Activated T-cell treated with anti-CD3 and anti-CD28 coated beads, Interleukin-2, amount 50 U/mL, for 1 hour (primary cell): ENCODE results near the gene MAP6D1.
"Not testable (repeated sequence)": the region's sequence is repeated elsewhere in the genome, so short reads cannot be mapped to it uniquely, and the experiment has no call there.

Experiments used
- DNase-seq: peaks from one replicate; pipeline ENCODE4 v3.0.0-alpha.2; 2020

Gene MAP6D1

DNA sequence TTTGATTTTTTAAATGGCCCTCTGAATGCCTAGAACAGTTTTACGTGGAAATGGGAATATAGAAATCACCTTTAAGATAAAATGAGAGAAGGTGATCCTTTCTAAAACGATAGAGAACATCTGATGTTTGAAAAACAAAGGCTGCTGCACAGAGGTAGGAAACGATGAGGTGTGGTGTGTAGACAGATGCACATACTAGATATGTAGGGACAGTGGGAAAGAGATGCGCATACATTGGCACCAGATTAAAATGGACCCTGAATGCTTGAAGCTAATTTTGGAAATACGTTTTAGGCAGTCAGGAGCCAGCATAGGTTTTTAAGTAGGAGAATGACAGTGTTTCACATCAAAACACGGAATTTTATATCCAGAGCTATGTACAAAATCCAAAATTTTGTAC is 29.0 kb downstream of the MAP6D1 start:
- DNase-seq = no peak

DNA sequence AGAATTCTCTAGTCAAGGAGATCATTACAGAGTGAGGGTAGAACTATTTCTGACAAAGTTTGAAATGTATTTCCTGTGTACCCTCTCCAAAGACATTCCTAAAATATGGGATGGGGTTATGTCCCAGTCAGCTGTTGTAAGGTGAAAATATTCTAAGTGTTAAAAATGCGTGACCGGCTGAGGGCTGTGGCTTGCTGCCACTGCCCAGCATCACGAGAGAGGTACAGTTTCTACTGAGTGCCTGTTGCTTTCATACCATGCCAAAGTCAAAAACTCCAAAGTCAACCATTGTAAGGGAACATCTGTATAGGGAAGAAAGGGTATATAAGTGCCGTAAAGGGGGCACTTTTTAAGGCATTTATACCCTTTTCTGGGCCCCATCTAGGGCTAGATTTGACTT is 30.9 kb downstream of the MAP6D1 start:
- DNase-seq = no peak

DNA sequence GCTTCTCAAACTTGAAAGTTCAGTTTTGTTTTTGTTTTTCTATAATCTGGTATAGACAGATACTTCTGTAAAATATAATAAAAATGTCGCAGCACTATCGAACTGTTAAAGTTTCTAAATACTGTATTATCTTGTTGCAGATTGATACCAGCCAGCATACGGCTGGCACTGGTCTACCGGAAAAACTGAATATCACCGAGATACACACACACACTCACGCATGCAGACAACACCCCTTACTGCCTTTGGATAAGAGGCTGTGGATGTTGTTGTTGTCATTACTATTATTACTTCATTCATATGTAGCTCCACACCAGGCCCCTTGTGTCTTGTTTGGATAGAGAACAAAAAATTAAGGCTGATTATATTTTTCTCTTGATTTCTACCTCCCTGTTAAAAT is 32.4 kb downstream of the MAP6D1 start:
- no peak for DNase-seq

DNA sequence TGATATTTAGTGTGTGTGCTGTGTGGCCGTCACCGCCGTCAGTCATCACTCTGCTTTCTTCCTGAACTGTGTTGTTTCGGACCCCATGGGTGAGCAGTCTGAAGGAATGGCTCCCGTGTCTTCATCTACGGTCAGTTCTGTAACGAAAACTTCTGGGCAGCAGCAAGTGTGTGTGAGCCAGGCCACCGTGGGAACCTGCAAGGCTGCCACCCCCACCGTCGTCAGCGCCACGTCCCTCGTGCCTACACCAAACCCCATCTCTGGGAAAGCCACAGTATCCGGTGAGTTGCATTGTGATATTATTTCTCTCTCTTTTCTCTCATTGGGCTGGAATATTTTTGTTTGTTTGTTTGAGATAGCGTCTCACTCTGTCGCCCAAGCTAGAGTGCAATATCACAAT is 34.7 kb downstream of the MAP6D1 start:
- no peak for DNase-seq

DNA sequence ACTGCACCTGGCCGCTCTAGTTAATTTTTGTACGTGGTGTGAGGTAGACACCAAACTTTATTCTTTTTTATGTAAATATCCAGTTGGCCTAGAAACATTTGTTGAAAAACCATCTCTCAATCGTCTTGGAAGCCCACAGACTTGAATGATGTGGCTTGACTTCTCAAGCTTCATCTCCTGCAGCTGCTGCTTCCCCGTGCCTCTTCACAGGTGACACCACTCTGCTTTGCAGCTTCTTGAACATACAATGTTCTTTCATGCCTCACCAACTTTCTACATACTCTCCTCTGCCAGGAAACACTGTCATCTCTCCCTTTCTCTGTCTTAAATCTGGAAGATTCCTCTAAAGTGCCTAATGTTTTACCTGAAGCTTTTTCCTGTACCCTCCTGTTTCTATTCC is 35.6 kb downstream of the MAP6D1 start:
- DNase-seq = no peak

DNA sequence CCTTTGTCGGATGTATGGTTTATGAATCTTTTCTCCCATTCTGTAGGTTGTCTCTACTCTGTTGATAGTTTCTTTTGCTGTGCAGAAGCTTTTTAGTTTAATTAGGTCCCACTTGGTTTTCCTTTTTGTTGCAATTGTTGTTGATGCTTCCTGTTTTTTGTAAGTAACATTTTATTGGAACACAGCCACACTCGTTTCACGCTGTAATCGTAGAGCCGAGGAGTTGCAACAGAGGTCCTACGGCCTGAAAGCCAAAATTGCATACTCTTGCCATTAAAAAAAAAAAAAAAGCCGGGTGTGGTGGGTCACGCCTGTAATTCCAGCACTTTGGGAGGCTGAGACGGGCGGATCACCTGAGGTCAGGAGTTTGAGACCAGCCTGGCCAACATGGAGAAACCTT is 40.9 kb downstream of the MAP6D1 start:
- not testable (repeated sequence) for DNase-seq

DNA sequence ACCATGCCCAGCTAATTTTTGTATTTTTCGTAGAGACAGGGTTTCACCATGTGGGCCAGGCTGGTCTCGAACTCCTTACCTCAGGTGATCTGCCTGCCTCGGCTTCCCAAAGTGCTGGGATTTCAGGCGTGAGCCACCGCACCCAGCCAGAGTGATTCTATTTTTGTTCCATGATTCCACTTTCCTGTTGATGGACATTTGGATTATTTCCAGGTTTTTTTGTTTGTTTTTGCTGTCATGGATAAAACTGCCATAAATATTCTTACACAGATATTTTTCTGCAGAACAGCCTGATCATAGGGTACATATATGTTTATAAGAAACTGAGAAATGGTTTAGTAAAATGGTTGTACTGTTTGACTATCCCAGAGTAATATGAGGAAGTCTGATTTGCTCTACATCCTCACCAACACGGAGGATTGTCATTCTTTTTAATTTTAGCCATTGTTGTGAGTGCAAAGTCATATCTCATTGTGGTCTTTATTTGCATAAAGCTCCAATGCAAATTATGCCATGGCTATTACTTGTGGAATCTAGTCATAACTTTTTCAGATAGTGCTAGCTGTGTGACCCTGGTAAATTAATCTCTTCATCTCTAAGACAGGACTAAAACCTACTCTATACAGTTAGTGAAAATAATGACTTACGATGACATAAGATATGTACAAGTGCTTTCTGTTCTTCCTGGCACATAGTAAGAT is 42.7 kb downstream of the MAP6D1 start:
- DNase-seq = no peak

DNA sequence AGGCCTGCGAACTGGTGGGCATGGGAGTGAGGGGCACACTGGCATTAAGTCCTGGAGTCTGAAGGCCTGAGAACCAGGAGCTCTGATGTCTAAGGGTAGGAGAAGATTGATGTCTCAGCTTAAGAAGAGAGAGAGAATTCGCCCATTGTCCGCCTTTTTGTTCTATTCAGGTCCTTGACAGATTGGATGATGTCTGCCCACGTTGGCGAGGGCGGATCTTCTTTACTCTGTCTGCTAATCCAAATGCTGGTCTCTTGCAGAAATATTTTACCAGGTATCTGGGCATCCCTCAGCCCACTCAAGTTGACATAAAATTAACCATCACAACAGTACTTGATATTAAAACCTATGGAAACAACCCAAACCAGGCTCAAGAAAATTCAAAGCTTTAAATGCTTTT is 44.1 kb downstream of the MAP6D1 start:
- DNase-seq = no peak

DNA sequence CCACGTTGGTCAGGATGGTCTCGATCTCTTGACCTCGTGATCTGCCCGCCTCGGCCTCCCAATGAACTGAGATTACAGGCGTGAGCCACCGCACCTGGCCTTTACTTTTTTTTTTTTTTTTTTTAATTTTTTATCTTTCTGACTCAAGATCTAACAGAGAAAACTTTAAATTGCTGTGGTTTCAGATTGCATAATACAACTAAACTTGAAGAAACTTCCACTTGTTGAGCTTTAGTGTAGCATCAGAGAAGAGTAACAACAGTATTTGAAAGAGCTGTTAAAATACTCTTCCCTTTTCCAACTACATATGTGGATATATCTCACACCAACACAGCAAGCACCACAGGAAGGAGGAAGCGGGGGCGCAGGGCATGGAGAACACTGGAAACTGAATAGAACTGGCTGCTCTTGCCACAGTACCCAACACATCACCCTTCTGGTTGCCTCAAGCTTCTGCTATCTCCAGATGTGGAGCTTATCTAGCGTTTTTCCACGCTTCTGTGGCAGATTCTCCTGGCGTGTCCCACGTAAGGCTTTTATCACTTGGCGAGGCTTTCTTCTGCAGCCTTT is 45.4 kb downstream of the MAP6D1 start:
- DNase-seq = no peak

DNA sequence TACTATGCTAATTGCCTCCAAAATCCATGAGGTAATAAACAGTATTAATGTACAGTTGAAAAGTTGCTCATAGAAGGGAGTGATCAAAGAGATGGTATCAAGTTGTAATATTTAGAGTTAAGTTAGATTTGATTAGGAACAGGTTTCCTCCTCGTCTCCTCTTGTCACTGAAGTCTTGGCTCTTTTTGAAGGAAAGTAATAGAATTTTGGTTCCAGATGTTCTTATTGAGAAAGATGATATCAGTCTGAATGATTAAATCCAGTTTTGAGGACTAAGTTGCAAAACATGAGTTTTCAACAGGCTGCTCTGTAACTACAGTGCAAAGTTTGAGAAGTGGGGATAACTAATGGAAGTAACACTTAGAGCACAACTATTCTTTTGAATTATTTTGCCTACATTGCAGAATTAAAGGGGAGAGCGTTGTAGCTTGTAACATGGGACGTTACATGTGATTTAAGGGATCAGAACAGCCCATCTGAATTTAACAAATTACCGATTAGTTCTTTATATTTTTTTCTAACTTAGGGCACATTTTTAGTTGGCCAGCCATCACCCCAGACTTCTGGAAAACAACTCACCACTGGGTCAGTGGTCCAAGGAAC is 48.3 kb downstream of the MAP6D1 start:
- DNase-seq = no peak

DNA sequence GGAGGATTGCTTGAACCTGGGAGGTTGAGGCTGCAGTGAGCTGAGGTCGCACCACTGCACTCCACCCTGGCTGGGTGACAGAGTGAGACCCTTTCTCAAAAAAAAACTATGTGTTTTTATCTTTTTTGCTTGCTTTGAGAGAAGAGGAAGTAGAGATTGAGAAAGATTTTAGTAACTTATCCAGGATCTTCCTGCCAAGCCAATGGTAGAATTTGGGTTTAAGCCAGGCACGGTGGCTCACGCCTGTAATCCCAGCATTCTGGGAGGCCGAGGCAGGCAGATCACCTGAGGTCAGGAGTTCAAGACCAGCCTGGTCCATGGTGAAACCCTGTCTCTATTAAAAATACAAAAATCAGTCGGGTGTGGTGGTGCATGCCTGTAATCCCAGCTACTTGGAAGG is 48.9 kb downstream of the MAP6D1 start:
- not testable (repeated sequence) for DNase-seq

DNA sequence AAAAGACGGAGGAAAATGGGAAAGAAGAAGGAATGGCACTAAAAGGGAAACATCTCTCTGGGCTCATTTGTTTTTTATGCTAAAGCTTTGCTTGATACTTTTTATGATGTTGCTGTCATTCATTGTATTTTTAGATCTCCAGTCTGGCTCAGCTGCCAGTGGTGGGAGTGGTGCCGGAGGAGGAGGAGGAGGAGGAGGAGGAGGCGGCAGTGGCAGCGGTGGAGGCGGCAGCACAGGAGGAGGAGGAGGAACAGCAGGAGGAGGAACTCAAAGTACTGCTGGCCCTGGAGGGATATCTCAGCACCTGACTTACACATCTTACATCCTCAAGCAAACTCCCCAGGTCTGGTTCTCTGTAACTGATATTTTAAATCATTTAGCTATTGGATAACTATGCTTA is 49.6 kb downstream of the MAP6D1 start:
- DNase-seq = no peak

DNA sequence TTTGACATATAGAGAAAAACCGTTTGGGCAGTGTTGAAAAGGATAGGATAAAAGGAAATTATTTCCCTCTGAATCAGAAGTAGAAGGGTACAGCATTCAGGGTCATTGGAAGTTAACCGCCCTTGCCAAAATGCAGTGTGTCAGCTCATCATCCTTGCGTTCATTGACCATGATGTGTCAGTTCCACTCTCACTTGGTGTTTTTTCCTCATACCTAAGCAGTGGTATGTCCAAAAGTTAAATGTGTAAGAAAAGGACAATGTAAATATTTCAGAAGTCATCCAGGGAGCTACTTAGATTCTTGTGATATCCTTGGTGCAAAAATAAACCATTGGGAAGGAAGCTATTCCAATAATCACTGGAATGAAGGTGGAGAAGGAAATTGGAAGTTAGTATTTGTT is 50.7 kb downstream of the MAP6D1 start:
- DNase-seq = no peak

DNA sequence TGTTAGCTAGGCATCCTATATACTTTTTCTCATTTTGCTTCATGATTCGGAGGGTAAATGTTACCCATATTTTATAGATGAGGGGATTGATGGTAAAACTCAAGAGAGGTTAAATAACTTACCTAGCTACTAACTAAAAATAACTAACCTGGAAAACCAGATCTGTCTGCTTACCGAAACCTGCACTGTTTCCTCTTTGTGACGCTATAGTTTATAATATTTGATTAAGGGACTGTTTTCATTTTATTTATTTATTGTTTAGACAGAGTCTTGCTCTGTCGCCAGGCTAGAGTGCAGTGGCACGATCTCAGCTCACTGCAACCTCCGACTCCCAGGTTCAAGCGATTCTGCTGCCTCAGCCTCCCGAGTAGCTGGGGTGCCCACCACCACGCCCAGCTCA is 55.9 kb downstream of the MAP6D1 start:
- DNase-seq = no peak

DNA sequence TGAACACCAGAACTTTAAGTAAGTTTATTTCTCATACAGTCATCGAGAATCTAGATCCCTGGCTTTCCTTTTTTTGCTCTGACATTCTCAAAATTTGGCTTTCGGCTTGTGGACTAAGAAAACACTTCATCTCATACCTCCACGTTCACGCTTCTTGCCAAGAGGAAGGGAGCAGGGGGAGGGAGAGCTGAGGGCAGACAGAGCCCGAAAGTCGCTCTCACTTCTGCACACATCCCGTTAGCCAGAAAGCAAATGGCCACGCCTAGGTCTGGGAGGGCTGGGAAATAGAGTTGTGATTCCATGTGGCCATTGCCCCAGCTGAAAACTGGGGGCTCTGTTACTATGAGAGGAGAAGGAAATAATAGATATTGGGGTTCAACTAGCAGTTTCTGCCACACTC is 57.3 kb downstream of the MAP6D1 start:
- DNase-seq = no peak

DNA sequence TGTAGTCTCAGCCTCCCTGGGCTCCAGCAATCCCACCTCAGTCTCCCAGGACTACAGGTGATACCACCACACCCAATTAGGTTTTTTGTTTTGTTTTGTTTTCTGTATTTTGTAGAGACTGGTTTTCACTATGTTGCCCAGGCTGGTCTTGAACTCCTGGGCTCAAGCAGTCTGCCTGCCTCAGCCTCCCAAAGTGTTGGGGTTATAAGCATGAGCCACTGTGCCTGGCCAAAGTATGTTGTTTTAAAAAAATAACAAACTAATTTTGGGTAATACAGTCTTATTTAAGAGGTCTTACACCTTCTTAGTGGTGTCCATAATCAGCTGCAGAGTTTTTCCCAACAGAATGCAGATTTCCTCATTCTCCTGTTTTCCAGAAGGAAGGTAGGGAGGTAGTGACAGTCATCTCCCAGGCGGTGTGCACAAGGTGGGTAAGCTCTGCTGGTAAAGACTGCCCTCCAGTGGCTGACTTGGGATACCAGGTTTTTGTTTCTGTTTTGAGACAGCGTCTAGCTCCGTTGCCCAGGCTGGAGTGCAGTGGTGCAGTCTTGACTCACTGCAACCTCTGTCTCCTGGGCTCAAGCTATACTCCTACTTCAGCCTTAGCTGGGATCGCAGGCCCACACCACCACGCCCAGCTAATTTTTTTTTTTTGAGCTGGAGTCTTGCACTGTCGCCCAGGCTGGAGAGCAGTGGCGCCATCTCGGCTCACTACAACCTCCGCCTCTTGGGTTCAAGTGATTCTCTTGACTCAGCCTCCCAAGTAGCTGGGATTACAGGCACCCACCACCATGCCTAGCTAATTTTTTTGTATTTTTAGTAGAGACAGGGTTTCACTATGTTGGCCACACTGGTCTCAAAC is 58.4 kb downstream of the MAP6D1 start:
- DNase-seq = peak; percentile 61

DNA sequence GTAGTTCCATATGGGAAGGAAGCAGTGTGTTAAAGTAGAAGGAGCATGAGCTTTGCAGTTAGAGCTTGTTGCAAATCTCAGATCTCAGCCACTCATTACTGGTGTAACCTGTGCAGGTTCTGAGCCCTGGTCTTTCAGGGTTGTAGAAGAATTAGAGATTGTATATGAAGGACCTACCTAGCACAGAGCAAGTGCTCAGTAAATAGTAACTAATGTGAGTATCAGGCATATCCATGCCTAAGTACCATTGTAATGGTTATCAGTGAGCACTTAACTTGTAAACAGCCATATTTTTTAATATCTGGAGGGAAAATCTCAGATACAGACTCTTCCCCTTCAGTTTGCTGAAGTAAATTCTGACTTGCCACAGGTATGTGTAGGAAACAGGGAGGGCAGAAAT is 59.3 kb downstream of the MAP6D1 start:
- no peak for DNase-seq
